Measurements from ENCODE around the gene APOB. TPM values are rescaled to one million over a fixed set of nuclear protein-coding genes. Genes with fewer than 3 reads are reported as not detected.
"Not testable (repeated sequence)": the region's sequence is repeated elsewhere in the genome, so short reads cannot be mapped to it uniquely, and the experiment has no call there.

Gene APOB
- polyA plus RNA-seq, 3 donors from 2014 or later, result not detected

GRCh38 chr2:21032338-21033236 is 11.3 kb downstream of the APOB start:
- DNase-seq, result no peak
- H3K9me3 Mint-ChIP-seq, result no peaks in the 10 kb centered on the region
- no peak overlapping the region for H3K27ac Mint-ChIP-seq
- no peaks in the 10 kb centered on the region for H3K36me3 Mint-ChIP-seq
- H3K4me3 Mint-ChIP-seq, result no peak overlapping the region
- peaks cover 0 to 11% (median 1%) of the 10 kb centered on the region in 3 donors for H3K27me3 Mint-ChIP-seq (ENCODE audit: low read depth in 3 of 3)
- H3K4me1 Mint-ChIP-seq, result no peaks in the 10 kb centered on the region

GRCh38 chr2:21030983-21031968 is 12.6 kb downstream of the APOB start:
- no peaks in the 10 kb centered on the region for H3K4me1 Mint-ChIP-seq
- H3K27me3 Mint-ChIP-seq (ENCODE audit: low read depth in 3 of 3), result peaks cover 0 to 11% (median 1%) of the 10 kb centered on the region in 3 donors
- H3K9me3 Mint-ChIP-seq, result no peaks in the 10 kb centered on the region
- H3K27ac Mint-ChIP-seq, result no peak overlapping the region
- no peak overlapping the region for H3K4me3 Mint-ChIP-seq
- no peak for DNase-seq
- no peaks in the 10 kb centered on the region for H3K36me3 Mint-ChIP-seq

- Mint-ChIP-seq H3K4me1 (no peaks in the 10 kb centered on the region), H3K36me3 (no peaks in the 10 kb centered on the region), H3K27ac (no peak overlapping the region), H3K4me3 (no peak overlapping the region), H3K9me3 (no peaks in the 10 kb centered on the region), H3K27me3 (ENCODE audit: low read depth in 3 of 3) (peaks cover 0 to 8% (median 0%) of the 10 kb centered on the region in 3 donors)
- no peak for DNase-seq
Measured at GRCh38 chr2:21029519-21029918, 14.4 kb downstream of the APOB start.

GRCh38 chr2:21028951-21029350 is 14.9 kb downstream of the APOB start:
- not testable (repeated sequence) for H3K4me3 Mint-ChIP-seq; H3K9me3 Mint-ChIP-seq; H3K36me3 Mint-ChIP-seq; H3K27ac Mint-ChIP-seq; H3K27me3 Mint-ChIP-seq (ENCODE audit: low read depth in 3 of 3); H3K4me1 Mint-ChIP-seq; DNase-seq

GRCh38 chr2:21028021-21028947 is 15.6 kb downstream of the APOB start:
- Mint-ChIP-seq H3K9me3 (no peaks in the 10 kb centered on the region), H3K4me1 (no peaks in the 10 kb centered on the region), H3K4me3 (no peak overlapping the region), H3K27ac (no peak overlapping the region), H3K36me3 (no peaks in the 10 kb centered on the region), H3K27me3 (ENCODE audit: low read depth in 3 of 3) (peaks cover 0 to 8% (median 0%) of the 10 kb centered on the region in 3 donors)
- no peak for DNase-seq

- Mint-ChIP-seq H3K4me1 (no peaks in the 10 kb centered on the region), H3K9me3 (no peaks in the 10 kb centered on the region), H3K27ac (no peak overlapping the region)
Measured at GRCh38 chr2:21026479-21027282, 17.2 kb downstream of the APOB start.

GRCh38 chr2:21025690-21026478 is 18.0 kb downstream of the APOB start:
- Mint-ChIP-seq H3K4me3 (no peak overlapping the region), H3K4me1 (no peaks in the 10 kb centered on the region), H3K36me3 (no peaks in the 10 kb centered on the region), H3K27ac (no peak overlapping the region), H3K27me3 (ENCODE audit: low read depth in 3 of 3) (peaks cover 0 to 8% (median 0%) of the 10 kb centered on the region in 3 donors), H3K9me3 (no peaks in the 10 kb centered on the region)
- DNase-seq, result no peak

More at GRCh38 chr2:21026479-21027282, 17.2 kb downstream of the APOB start:
- H3K36me3 Mint-ChIP-seq, result no peaks in the 10 kb centered on the region
- peaks cover 0 to 8% (median 0%) of the 10 kb centered on the region in 3 donors for H3K27me3 Mint-ChIP-seq (ENCODE audit: low read depth in 3 of 3)
- DNase-seq, result no peak
- H3K4me3 Mint-ChIP-seq, result no peak overlapping the region

GRCh38 chr2:21024722-21025389 is 19.0 kb downstream of the APOB start:
- H3K36me3 Mint-ChIP-seq, result no peaks in the 10 kb centered on the region

GRCh38 chr2:21024198-21024597 is 19.7 kb downstream of the APOB start:
- Mint-ChIP-seq H3K4me3 (no peak overlapping the region), H3K4me1 (no peaks in the 10 kb centered on the region), H3K27me3 (ENCODE audit: low read depth in 3 of 3) (peaks cover 0 to 8% (median 0%) of the 10 kb centered on the region in 3 donors), H3K9me3 (no peaks in the 10 kb centered on the region), H3K27ac (no peak overlapping the region), H3K36me3 (no peaks in the 10 kb centered on the region)
- DNase-seq, result no peak

More at GRCh38 chr2:21024722-21025389, 19.0 kb downstream of the APOB start:
- Mint-ChIP-seq H3K4me3 (no peak overlapping the region), H3K27me3 (ENCODE audit: low read depth in 3 of 3) (peaks cover 0 to 8% (median 0%) of the 10 kb centered on the region in 3 donors), H3K9me3 (no peaks in the 10 kb centered on the region), H3K4me1 (no peaks in the 10 kb centered on the region), H3K27ac (no peak overlapping the region)
- DNase-seq, result no peak

GRCh38 chr2:21023419-21024181 is 20.3 kb downstream of the APOB start:
- H3K4me3 Mint-ChIP-seq, result no peak overlapping the region

GRCh38 chr2:21022792-21023367 is 21.0 kb downstream of the APOB start:
- Mint-ChIP-seq H3K27ac (no peak overlapping the region), H3K9me3 (no peaks in the 10 kb centered on the region), H3K36me3 (no peaks in the 10 kb centered on the region), H3K27me3 (ENCODE audit: low read depth in 3 of 3) (peaks cover 0 to 7% (median 2%) of the 10 kb centered on the region in 3 donors), H3K4me3 (no peak overlapping the region), H3K4me1 (no peaks in the 10 kb centered on the region)
- DNase-seq, result no peak

More at GRCh38 chr2:21023419-21024181, 20.3 kb downstream of the APOB start:
- Mint-ChIP-seq H3K27ac (no peak overlapping the region), H3K27me3 (ENCODE audit: low read depth in 3 of 3) (peaks cover 0 to 5% (median 0%) of the 10 kb centered on the region in 3 donors), H3K4me1 (no peaks in the 10 kb centered on the region), H3K36me3 (no peaks in the 10 kb centered on the region), H3K9me3 (no peaks in the 10 kb centered on the region)
- no peak for DNase-seq
